ENCODE results near the gene ATRIP.

DNA sequence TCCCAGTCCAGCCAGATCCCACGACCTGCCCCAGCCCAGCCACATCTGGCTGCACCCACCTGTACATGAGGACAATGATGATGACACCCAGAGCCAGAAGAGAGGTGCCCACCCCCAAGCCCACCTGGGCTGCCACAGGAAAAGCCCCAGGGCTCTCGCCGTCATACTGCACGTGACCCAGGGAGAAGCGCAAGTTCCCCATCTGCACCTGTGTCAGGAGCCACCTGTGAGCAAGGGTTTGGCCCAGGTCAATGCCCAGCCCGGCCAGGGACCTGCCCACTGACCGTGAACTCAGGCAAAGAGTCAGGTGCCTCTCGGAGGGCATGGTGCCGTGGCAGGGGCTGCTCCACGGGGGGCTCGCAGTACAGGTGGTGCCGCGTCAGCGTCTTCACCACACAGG, 32.9 kb upstream of the ATRIP start:
- TF ChIP-seq CTCF (IDR thresholded peaks at IDR 0.05; ENCODE audit: low read length) (no peak), EZH2 (IDR thresholded peaks at IDR 0.05; ENCODE audit: borderline replicate concordance, low read length) (no peak)

Measured in OCI-LY1 (cell line).